Measurements from ENCODE around the gene ADPRHL1.
A peak's percentile ranks its signal among the peaks of the same experiment; 100 is the strongest.
"Not testable (repeated sequence)": the region's sequence is repeated elsewhere in the genome, so short reads cannot be mapped to it uniquely, and the experiment has no call there.

Gene ADPRHL1

GRCh38 chr13:113374511-113375175 lies 78.6 kb downstream of the ADPRHL1 start:
- no peak overlapping the region for H3K4me3 ChIP-seq (ENCODE audit: low read depth, low read length)
- DNase-seq (ENCODE audit: low read depth), result no peak
- TF ChIP-seq POLR2A (IDR thresholded peaks at IDR 0.05; ENCODE audit: extremely low read depth, insufficient read length) (no peak), MYC (IDR thresholded peaks at IDR 0.05; ENCODE audit: low read depth, low read length) (no peak), CTCF (IDR thresholded peaks at IDR 0.05; ENCODE audit: low read depth, low read length) (no peak)
- TF ChIP-seq, protein P1, sequence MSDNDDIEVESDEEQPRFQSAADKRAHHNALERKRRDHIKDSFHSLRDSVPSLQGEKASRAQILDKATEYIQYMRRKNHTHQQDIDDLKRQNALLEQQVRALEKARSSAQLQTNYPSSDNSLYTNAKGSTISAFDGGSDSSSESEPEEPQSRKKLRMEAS (IDR thresholded peaks at IDR 0.05; ENCODE audit: low read depth, low read length), result no peak

DNA sequence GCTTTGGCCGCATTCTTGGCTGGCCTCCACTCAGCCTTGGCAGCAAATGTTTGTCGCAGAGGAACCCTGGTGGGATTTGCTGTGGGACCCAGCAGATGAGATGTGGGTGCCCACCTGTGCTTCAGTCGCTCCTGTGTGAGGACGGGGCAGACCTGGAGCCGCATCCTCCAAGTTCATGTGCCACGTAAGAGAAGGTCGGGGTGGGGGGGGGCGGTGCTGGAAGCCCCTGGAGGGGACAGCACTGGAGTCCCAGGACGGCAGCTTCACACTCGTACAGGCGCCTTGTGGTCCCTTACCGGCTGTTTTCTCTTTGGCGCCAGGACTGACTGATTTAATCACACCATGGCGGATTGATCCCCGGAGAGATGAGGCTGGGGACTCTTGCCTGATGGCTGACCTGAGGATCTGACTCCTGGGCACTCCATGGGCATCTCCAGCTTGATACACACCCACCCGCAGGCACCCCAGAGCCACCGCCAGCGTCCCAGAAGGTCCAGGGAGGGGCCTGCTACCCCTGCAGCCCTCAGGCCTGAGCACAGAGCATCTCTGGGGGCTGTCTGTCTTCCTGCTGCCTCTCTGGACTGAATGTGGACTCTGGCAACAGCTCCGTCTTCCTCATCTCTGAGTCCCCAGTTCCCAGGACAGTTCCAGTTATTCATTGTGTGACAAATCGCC lies 79.3 kb downstream of the ADPRHL1 start:
- DNase-seq (ENCODE audit: low read depth), result no peak
- TF ChIP-seq POLR2A (IDR thresholded peaks at IDR 0.05; ENCODE audit: extremely low read depth, insufficient read length), result no peak
- no peak for TF ChIP-seq CTCF (IDR thresholded peaks at IDR 0.05; ENCODE audit: low read depth, low read length)
- TF ChIP-seq, protein P1 (IDR thresholded peaks at IDR 0.05; ENCODE audit: low read depth, low read length), result no peak
- no peak for TF ChIP-seq MYC (IDR thresholded peaks at IDR 0.05; ENCODE audit: low read depth, low read length)
- no peak overlapping the region for H3K4me3 ChIP-seq (ENCODE audit: low read depth, low read length)

GRCh38 chr13:113371701-113372100 lies 81.6 kb downstream of the ADPRHL1 start:
- DNase-seq (ENCODE audit: low read depth), result peak; percentile 37
- not testable (repeated sequence) for H3K4me3 ChIP-seq (ENCODE audit: low read depth, low read length)

DNA sequence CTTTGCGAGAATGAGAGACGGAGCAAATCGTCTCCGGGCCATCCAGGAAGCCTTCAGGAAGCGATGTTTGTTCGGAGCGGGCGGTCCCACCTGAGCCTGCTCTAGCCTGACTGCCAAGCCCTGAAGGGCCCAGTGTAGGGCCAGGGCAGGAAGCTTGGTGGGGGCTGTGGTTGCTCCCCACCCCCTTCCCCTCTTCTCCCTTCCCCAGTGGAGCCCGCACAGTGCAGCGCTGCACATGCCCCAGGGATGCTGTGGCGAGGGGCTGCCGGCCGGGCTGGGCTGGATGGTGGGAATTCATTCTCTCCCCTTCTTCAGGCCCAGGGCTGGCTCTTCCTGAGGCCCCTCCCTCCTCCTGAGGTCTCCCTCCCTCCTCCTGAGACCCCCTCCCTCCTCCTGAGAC lies 82.2 kb downstream of the ADPRHL1 start:
- DNase-seq (ENCODE audit: low read depth), result no peak
- no peak for TF ChIP-seq MYC (IDR thresholded peaks at IDR 0.05; ENCODE audit: low read depth, low read length)
- no peak for TF ChIP-seq POLR2A (IDR thresholded peaks at IDR 0.05; ENCODE audit: extremely low read depth, insufficient read length)
- TF ChIP-seq CTCF (IDR thresholded peaks at IDR 0.05; ENCODE audit: low read depth, low read length), result no peak
- TF ChIP-seq, protein P1 (IDR thresholded peaks at IDR 0.05; ENCODE audit: low read depth, low read length), result no peak
- H3K4me3 ChIP-seq (ENCODE audit: low read depth, low read length), result no peak overlapping the region

- TF ChIP-seq MYC (IDR thresholded peaks at IDR 0.05; ENCODE audit: low read depth, low read length), result no peak
- TF ChIP-seq, protein P1 (IDR thresholded peaks at IDR 0.05; ENCODE audit: low read depth, low read length), result no peak
- no peak for TF ChIP-seq POLR2A (IDR thresholded peaks at IDR 0.05; ENCODE audit: extremely low read depth, insufficient read length)
- no peak for TF ChIP-seq CTCF (IDR thresholded peaks at IDR 0.05; ENCODE audit: low read depth, low read length)
- DNase-seq (ENCODE audit: low read depth), result no peak
- no peak overlapping the region for H3K4me3 ChIP-seq (ENCODE audit: low read depth, low read length)
Observed at GRCh38 chr13:113369881-113370280, 83.4 kb downstream of the ADPRHL1 start.

GRCh38 chr13:113369189-113369588 lies 84.1 kb downstream of the ADPRHL1 start:
- TF ChIP-seq POLR2A (IDR thresholded peaks at IDR 0.05; ENCODE audit: extremely low read depth, insufficient read length) (no peak), MYC (IDR thresholded peaks at IDR 0.05; ENCODE audit: low read depth, low read length) (no peak)
- no peak overlapping the region for H3K4me3 ChIP-seq (ENCODE audit: low read depth, low read length)
- no peak for DNase-seq (ENCODE audit: low read depth)

DNA sequence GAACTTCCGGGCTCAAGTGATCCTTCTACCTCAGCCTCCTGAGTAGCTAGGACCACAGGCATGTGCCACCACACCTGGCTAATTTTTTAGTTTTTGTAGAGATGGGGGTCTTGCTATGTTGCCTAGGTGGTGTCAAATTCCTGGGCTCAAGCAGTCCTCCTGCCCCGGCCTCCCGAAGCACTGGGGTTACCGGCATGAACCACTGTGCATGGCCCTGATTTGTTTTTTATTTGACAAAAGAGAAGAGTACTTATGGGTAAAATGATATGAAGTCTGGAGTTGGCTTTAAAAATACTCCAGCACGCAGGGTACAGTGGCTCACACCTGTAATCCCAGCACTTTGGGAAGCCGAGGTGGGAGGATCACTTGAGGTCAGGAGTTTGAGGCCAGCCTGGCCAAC lies 84.9 kb downstream of the ADPRHL1 start:
- not testable (repeated sequence) for H3K4me3 ChIP-seq (ENCODE audit: low read depth, low read length); DNase-seq (ENCODE audit: low read depth)

Data from NB4 (cell line).